ENCODE results near the gene PLD6.
"Not testable (repeated sequence)": the region's sequence is repeated elsewhere in the genome, so short reads cannot be mapped to it uniquely, and the experiment has no call there.

The PLD6 gene
- 5.2 to 10.7 (median 6.4) reads per million in 4 experiments for total RNA-seq

GRCh38 chr17:17206124-17206912 lies at the start of gene PLD6:
Gene PLD6 (minus strand): TSS chr17:17206333. CDS start chr17:17206286, 47 bp downstream.
- DNase-seq = peak; percentile 90

GRCh38 chr17:17255689-17256088 lies 49.6 kb upstream of the PLD6 start:
- not testable (repeated sequence) for DNase-seq

GRCh38 chr17:17254036-17254435 lies 47.9 kb upstream of the PLD6 start:
- no peak for DNase-seq

- DNase-seq = no peak
Measured at GRCh38 chr17:17253406-17253805, 47.3 kb upstream of the PLD6 start.

- DNase-seq = no peak
Measured at GRCh38 chr17:17252149-17252661, 46.1 kb upstream of the PLD6 start.

- no peak for DNase-seq
Measured at GRCh38 chr17:17246879-17247278, 40.7 kb upstream of the PLD6 start.

- no peak for DNase-seq
Measured at GRCh38 chr17:17243163-17243562, 37.0 kb upstream of the PLD6 start.

GRCh38 chr17:17242246-17242645 lies 36.1 kb upstream of the PLD6 start:
- DNase-seq = no peak

GRCh38 chr17:17241656-17242055 lies 35.5 kb upstream of the PLD6 start:
- no peak for DNase-seq

GRCh38 chr17:17239832-17240231 lies 33.7 kb upstream of the PLD6 start:
- DNase-seq = no peak

- DNase-seq = peak; percentile 84
Measured at GRCh38 chr17:17237026-17237799, 31.1 kb upstream of the PLD6 start, which contains the start of gene FLCN. Gene FLCN (minus strand): TSS chr17:17237168. CDS start chr17:17228137, 9,031 bp downstream.

GRCh38 chr17:17236295-17237025 lies 30.3 kb upstream of the PLD6 start:
- DNase-seq = no peak

- no peak for DNase-seq
Measured at GRCh38 chr17:17235212-17236174, 29.4 kb upstream of the PLD6 start.

- DNase-seq = no peak
Measured at GRCh38 chr17:17232303-17232621, 26.1 kb upstream of the PLD6 start.

- DNase-seq = no peak
Measured at GRCh38 chr17:17231621-17232302, 25.6 kb upstream of the PLD6 start.

GRCh38 chr17:17229416-17230384 lies 23.6 kb upstream of the PLD6 start:
- no peak for DNase-seq

- DNase-seq = no peak
Measured at GRCh38 chr17:17228521-17229279, 22.6 kb upstream of the PLD6 start.

- DNase-seq = no peak
Measured at GRCh38 chr17:17227608-17228520, 21.7 kb upstream of the PLD6 start.

Data from effector CD8-positive, alpha-beta T cell (primary cell).